HG03558 (cell line): Measurements from ENCODE around the gene CCDC88B.

Experiments
- ATAC-seq: cut with Tn5 transposase; IDR thresholded peaks from one replicate; pipeline ENCODE4 v1.9.1; 2021; ENCODE audit warnings: moderate number of reproducible peaks; ENCODE audit not compliant: unreplicated experiment; ENCODE audit errors: extremely low read depth

The CCDC88B gene

DNA sequence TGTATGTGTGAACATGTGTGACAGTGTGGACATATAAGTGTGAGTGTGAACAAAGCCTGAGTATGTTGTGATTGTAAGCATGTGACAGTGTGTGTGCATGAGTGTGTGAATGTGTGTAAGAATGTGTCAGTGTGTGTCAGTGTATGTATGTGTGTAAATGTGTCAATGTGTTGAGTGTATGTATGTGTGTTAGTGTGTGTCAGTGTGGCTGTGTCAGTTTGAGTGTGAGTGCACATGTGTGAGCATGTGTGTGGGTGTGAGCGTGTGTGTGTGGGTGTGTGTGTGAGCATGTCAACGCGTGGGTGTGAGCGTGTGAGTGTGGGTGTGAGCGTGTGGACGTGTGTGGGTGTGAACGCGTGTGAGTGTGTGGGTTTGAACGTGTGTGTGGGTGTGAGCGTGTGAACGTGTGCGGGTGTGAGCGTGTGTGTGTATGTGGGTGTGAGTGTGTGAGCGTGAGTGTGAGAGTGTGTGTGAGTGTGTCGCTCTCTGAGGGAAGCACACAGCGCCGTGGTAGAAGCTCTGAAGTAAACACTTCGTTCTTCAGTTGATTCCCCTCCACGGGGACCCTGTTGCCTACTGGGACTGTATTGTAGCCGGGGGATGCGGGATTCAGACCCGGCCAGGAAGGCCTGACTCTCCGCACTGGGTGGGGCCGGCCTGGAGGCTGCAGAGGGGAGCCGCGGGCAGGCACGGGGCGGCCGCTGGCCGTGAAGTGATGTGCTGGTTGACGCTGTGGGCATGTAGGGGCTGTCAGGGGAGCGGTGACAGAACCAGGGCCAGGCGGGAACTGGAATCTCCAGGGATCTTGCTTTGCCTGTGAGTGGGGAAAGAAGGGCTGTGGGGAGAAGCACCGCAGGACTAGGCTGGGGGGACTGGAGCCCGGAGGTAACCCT, 40.1 kb downstream of the CCDC88B start:
- ATAC-seq, result no peak

DNA sequence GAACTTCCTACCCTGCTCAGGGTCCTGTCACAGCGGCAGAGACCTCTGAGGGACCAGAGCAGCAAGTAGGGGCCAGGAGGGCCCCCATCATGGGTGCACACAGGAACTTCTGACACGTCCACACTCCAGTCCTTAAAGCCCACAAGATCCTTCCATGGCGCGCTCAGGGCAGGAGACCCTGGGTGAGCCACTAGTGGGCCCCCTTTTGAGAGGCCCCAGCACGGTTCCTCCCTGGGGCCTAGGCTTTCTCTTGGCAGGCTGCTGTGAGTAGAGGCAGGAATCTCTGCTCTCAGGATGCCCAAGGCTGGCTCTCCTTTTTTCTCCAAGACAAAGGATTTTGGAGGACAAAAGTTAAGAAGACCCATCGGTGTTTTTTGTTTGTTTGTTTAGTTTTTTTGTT, 41.3 kb downstream of the CCDC88B start:
- ATAC-seq, result no peak

DNA sequence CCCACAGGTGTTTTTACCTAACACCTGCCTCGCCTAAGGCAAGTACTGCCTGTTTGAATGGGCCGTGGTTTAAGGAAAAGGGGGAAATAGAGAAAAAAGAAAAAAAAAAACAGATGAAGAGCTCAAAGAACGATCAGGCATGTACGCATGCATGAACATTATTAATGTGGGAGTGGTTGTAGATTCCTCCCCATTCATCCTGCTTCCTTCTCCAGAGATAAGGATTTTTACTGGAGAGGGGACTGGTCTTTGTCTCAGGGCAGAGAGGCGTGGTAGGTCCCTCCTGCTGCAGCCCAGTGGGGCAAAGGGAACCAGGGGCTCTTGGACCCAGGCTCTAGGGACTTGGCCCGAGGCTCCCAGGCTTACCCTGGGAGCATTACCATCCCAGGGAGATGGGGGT, 42.0 kb downstream of the CCDC88B start:
- ATAC-seq, result no peak

DNA sequence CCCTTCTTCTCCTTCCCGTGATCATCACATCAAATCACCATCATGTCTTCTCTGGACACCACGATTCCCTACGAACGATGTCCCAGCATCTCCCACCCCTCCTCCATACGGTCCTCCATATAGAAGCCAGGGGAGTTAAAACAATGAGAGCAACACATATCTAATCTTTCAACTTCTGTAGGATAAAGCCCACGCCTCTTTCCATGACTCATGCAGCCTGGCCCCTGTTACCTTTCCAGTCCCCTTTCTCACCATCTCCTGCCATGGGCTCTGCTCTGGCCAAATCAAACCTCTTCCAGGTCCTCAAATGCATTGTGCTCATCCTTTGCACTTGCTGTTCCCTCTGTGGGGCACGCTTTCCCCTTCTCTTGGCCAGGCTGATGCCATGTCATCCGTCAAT, 42.6 kb downstream of the CCDC88B start:
- no peak for ATAC-seq

DNA sequence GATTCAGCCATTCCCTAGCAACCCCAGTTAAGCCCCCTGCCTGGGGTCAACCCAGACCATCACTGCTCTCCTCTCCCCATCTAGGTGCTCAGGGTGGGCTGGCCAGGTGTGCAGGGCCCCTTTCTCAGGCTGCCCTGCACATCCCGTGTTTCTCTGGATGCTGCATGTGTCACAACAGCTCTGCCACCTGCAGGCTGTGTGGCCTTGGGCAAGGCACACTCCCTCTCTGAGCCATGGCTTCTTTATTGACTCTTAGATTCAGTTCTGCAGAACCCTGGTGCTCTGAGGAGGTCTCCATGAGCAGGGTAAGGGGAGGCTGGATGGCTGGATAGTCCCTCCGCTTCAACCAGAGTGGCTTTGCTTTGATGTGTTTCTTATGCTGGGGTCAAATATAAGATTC, 43.6 kb downstream of the CCDC88B start:
- no peak for ATAC-seq

DNA sequence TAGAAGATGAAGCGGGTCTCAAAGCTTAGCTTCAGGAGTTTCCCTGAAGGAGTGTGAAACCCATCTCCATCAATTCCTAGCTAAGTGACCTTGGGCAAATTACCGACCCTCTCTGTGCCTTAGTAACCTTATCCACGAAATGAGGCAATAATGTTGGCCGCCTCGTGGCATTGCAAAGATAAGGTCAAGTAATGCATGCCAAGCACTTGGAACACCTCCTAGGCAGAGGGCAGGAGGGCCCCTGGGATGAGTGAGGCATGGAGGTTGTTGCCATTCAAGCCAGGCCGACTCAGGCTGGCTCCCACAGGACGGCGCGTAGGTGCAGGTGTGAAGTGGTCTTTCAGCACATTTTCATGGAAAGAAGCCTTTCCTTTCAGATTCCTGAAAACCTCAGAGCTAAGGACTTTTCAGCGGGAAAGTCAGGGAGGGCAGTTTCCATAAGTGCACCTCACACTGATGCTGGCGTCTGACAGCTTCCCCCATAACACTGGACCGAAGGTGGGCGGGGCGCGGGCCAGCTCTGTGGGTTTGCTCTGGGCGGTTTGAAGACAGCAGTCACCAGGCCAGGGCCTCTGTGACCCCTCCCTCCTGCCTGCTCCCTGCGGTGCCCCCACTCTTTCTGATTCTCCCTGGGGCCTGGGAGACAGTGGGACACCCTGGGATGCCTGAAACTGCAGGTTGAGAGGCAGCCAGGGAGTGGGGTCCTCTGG, 44.2 kb downstream of the CCDC88B start:
- ATAC-seq, result no peak

DNA sequence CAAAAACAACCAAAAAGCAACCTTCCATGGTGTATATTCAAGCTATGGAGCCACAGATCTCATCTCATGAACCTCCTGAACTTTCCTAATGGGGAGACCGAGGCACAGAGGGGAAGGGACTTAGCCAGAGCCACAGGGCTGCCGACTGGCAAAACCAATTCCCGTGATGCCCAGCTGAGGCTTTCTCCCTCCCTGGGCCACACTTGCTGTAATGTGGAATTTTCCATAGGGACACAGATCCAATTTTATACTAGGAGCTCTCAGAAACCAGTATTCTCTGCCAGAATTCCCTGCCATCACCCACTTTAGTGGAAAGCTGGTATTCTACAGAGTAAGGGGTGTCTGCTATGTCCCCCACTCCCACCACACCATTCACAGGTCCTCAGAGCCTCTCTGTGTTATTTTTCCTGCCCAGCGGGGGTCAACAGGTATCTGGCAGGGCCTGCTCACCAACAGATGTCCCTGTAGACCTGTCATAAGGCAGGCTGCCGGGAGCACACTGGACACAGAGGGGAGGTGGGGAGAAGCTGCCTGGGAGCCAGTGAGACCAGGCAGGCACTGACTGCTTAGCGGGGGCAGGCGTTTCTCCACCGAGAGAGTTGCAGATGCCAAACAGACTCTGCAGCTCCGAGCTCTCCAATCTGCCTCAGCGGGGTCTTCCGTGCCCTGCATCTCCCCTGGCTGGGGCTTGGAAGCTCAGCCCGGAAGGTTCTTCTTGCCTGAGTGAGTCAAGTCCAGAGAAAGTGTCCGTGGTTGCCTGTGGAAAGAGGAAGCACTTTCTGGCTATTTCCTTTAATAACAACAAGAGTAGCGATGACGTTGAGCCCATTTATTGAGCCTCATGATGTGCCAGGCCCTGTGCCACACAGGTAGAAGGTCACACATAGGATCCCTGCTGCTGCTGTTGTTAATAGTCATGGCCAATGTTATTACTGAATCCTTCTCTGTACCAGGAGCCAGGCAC, 45.3 kb downstream of the CCDC88B start:
- no peak for ATAC-seq

DNA sequence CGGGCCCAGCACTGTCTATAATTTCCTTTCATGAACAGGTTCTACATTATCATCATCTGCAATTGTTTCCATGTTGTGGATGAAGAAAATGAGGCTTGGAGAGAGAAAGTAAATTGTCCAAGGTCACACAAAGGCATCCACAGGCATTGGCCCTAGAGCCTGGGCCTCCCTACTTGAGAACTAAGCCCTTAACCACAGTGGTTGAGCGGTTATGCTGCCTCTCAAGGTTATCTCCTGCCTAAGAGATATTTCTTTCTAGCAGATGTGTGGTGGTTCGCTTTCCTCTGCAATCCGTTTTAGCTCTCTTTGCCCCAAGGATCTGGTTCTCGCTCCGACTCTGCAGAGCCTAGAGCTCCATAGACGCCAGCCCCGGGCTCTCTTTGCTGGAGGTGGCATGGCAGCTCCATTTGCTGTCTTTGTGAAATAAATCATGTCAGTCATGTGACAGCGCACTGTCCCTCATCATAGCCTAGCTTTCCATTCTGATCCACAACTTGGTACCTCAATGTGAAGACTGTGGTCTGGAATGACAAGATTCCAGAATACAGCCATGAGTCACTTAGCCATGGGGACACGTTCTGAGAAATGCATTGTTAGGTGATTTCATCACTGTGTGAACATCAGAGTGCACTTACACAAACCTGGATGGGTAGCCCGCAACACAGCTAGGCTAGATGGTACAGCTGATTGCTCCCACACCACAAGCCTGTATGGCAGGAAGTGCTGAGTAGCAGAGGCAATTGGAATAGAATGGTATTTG, 46.1 kb downstream of the CCDC88B start:
- no peak for ATAC-seq

DNA sequence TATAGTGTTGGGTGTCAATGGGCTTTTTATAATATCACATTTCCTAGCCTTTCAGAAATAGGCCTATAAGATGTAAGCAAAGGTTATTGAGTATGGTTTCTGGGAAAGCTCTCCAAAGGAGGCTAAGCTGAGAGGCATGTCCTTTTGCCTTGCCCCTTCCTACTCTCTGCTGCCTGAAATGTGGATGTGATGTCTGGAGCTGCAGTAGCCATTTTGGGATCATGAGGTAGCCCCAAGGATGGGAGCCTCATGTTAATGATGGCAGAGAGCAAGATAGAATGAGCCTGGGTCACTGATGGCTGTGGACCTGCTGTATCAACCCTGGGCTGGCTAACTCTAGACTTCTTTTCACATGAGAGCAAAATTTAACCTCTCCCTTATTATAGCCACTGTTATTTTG, 47.9 kb downstream of the CCDC88B start:
- ATAC-seq, result no peak

DNA sequence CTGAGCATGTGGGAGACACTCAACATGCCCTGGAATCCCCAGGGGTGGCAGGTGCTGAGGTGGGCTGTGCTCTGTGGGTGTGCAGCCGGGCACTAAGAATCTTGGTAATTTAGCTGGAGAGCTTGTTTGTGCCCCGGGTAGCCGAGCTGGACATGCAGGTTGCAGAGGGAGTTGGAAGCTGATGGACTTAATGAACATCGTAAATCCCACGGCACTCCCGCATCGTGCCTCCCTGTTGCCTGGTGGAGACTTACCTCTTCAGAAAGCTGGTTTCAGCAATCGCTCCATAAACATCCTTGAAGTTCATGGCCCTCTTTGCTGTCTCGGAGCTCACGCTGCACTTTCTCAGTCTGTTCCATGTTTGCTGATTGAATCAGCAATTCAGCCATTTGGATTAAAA, 48.9 kb downstream of the CCDC88B start:
- ATAC-seq, result no peak

DNA sequence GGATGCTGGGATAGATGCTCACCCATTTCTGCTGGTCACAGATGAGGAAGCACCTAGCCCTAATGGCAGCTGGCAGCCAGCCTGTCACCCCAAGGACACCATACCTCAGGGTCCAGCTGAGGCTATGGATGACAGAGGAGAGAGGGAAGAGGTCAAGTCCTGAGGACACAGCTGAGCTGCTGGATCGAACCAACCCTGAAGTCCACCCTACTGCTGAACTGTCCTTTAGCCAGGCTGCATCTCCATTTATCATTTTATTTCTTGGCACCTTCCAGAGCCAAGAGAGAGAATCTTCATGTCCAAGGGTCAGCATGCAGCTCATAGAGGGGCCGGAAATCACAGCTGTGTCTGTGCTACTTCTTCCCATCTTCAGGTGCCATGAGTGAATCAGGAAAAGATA, 49.8 kb downstream of the CCDC88B start:
- ATAC-seq, result no peak

DNA sequence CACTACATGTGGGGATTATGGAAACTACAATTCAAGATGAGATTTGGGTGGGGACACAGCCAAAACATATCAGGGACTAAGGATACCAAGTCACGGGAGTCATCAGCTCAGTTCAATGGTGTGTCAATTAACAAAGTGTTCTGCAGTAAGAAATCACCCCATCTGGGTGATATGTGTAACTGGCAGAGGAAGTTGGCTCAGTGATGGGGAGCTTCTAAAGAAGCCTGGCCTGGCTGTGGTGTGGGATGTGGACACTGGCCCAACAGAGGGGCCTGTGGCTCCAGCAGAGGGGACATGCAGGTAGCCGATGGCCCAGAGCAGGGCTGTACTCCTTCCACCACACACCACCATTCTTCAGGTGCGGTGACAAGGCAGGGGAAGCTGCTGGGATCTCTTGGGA, 50.6 kb downstream of the CCDC88B start:
- ATAC-seq, result no peak

DNA sequence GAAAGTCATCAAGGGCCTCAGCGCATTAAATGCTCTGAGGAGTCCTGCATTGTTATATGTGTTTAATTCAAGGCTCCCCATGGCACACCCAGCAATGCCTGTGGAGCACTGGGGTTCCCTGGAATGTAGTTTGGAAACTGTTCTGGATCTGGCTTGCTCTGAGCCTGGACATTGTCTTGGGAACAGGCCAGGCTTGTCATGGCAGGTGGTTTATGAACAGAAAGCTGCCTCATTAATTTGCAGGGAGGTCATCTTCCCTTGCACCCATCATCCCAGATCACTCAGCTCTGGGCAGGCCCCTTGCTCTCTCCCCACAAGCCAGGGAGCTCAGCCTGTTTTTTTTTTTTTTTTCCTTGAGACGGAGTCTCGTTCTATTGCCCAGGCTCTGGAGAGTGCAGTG, 51.8 kb downstream of the CCDC88B start:
- ATAC-seq, result no peak

DNA sequence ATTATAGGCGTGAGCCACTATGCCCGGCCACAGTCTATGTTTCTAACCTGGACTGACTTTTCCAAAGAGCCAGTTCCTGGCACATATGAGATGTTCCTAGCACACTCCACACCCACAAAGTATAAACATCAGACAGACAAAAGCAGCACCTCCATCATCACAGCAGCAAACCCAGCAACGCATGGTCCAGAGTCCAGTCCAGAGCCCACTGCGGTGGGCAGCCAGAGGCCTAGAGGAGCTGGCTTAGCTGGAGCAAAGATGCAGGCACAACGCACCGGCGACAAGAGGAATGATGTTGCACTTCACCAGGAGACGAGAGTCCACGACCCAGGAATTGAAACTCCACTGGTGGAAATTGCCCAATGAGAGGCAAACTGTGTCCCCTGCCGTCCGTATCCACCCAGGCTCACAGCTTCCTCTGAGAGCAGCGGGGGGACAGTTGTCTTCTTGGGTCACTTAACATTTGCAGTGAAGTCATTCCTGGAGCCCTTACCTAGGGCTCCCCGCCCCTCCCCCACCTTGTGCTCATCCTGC, 55.6 kb downstream of the CCDC88B start:
- ATAC-seq, result no peak

DNA sequence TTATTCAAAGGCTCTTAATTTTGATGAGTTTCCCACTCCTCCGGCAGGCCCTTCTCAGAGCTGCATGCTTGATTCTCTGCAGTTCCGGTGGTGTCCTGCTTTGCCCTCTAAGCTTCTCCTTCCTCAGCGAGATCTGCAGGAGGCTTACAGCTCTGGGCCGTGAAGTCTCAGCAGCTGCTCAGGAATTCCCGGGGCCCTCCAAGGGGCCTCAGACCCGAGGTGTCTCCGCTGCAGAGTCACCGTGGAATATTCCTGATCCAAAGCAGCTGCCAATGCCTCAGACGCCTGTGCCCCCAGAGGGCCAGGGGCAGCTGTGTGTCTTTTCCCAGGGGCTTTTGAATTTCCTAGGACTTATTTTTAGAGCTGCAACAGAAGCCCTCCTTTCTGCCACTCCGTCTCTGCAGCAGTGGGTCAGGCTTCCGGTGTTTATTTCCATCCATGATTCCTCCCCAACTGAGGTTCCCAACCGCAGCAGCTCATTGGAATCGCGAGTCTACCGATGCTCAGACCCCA, 56.1 kb downstream of the CCDC88B start:
- ATAC-seq, result no peak

DNA sequence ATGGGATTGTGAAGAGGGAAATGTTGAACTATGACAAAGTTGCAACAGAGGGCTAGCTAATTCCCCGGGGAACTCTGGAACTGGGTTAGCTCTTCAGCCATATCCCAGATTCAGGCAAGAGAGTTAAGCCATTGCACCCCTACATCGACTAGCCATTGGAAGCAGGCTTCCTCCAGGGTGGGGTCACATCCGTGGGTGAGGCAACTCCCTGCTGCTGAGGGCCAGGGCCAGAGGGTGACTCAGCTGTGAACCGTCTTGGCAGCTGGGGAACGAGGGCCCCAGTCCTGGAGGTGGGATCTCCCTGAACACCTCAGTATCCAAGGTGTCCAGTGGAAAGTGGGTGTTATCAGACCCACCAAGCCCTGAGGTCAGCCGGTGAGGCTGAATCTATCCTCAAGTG, 60.1 kb downstream of the CCDC88B start:
- ATAC-seq, result no peak

DNA sequence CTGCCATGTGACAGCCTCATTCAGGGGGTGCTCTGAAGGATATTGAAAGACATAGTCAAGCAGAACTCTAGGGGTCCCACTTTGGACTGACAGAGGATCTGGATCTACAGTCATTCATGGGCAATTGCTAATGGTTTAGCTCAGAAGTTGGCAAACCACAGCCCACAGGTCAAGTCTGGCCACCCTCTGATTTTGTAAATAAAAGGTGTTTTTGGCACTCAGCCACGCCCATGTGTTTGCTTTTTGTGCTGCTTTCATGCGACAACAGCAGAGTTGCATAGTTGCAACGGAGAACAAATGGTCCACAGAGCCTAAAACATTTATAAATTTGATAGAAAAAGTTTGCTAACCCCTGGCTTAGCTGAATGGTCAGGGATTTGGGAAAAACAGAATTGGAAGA, 60.7 kb downstream of the CCDC88B start:
- ATAC-seq, result no peak

DNA sequence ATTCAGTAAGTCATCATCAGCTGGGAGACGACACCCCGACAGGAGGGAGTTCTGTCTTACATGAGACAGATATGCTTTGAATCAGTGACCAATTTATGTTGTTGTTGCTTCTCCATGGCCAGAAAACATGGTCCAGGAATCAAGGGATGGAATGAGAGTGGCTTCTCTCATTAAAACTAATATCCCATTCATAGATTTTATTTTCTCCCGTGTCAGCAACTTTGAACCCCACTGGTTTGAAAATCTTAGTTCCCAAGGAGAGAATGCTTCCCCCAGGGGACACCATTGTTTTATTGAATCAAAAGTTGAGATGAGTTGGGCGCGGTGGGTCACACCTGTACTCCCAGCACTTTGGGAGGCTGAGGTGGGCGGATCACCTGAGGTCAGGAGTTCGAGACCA, 61.8 kb downstream of the CCDC88B start:
- ATAC-seq, result no peak

DNA sequence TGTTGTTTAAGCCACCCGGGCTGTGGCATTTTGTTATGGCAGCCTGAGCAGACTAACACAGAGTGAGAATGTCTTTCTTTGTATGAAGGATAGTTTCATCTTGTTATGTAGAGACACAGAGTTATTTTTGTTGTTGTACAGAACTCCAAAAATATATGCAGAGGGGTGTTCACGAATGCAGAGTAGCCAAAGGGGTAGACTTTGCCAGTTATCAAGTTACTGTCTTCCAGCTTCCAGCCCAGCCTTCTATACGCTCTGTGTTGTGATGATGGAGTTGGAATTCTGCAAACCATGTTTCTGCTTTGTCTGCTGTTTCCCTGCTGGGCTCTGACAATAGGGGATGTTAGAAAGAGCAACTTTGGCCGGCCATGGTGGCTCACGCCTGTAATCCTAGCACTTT, 63.1 kb downstream of the CCDC88B start:
- no peak for ATAC-seq
